ENCODE measurements around the gene WFIKKN1.

WFIKKN1 gene

DNA sequence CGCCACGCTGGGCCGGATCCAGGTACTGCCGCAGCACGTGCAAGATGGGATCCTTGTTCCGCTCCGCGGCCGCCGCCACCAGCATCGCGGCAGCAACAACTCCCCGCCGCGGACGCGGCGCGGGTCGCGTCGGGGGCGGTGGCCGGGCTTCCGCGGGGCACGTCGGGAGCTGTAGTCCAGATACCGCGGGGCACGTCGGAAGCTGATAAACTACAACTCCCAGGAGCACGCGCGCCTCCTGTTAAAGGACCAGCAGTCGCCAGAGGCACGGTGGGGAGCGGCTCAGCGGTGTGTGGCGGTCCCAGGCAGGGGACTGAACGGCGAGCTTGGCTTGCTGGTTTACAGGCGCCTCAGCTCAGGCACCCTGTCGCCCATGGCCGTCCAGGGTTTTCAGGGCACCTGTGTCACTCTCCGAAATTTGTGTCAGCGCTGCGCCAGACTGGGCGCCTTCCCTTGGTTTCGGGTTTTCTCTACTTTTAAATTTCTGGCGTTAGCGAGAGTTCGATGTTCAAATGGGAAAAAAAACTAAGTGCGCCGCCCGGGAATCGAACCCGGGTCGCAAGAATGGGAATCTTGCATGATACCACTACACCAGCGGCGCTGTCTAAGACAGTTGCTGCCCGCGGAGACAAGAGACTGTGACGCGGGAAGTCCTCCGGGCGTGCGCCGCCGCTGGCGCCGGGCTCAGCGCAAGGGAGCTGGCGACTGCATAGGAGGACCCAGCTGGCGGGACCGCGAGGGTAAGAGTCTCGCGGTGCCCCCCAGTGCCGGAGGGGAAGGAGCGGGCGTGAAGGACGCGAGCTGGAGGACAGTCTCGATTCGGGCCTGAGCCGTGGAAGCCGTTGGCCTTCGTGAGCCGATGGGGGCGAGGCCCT lies 5.7 kb downstream of the WFIKKN1 start, which contains the start of gene METTL26:
TSS of gene METTL26 (minus strand) at position 100 of the 875 bp plus-strand sequence. CDS start at position 85, 15 bp downstream.
- in situ Hi-C loops (cut with HindIII; ENCODE audit: low sequenced_read_pairs) = no loop called here

DNA sequence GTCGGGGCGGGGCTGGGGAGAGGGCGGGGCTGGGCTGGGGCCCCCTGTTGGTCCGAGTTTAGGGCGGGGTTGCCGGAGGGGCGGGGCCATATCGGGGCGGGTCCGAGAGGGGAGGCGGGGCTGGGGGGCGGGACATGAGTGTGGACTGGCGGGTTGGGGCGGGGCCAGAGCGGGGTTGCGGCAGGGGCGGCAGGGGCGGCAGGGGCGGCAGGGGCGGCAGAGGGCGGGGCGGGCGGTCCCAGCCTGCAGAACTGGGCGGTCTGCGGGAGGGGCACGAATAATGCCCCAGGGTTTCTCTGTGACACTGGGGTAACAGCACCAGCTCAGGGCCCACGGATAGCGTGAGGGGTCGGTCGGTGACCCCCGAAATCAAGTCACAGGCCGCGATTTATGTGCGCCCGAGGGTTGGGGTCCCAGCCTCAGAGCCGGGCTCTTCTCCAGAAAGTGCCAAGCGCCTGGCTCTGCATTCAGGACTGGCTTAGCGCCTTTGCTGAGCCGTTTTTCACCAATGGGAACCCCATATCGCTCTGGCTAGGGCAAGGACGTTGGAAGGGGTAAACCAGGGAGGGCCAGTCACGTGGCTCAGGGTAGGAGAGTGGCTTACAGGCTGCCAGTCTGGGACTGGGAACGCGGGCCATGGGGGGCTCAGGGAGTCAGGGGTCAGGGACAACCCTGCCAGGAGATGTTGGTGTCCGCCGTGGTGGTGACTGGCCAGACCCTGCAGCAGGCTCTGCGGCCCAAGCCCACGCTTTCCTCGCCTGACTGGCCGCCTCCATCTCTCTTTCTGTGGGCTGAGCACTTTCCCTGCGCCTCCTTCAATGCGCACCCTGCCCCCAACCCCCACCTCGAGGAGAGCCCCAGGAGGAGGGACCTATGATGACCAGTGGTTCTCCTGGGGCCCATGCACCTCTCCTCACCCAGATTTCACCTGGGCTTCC lies 6.6 kb downstream of the WFIKKN1 start:
- in situ Hi-C loops (cut with HindIII; ENCODE audit: low sequenced_read_pairs) = no loop called here

GRCh38 chr16:638034-638543 lies 7.3 kb downstream of the WFIKKN1 start:
- in situ Hi-C loops (cut with HindIII; ENCODE audit: low sequenced_read_pairs) = no loop called here

DNA sequence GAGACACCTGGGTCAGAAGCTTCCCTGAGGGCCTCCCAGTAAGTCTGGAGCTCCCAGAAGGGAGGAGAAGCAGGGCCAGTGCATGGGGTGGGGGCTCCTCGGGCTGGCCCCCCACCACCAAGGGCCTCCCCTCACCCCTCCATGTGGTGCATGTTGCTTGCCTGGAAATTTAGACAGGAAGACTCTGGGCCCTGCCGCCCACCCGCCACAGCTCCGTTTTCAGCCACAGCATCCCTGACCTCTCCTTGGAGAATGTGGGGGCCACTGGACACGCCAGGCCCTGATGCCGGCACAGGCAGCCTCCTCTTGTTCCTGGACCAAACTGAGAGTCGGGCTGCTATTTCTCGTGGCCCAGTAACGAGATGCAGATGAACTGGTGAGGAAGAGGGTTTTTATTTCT lies 8.1 kb downstream of the WFIKKN1 start:
- in situ Hi-C loops (cut with HindIII; ENCODE audit: low sequenced_read_pairs) = no loop called here

DNA sequence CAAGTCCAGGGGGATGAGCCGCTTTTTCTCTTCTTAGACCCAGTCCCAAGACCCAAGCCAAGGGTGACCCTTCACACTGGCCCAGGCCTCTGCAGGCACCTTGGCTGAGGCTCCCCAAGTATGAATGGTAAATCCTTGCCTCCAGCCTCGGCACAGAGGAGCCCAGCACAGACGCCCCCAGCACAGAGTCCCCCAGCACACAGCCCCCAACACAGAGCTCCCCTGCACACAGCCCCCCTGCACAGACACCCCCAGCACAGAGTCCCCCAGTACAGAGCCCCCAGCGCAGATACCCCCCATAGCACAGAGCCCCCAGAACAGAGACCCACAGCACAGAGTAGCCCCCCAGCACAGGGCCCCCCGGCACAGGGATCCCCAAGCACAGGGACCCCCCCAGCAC lies 9.8 kb downstream of the WFIKKN1 start:
- in situ Hi-C loops (cut with HindIII; ENCODE audit: low sequenced_read_pairs) = no loop called here

GRCh38 chr16:641326-642188 lies 10.8 kb downstream of the WFIKKN1 start, which contains the start of gene MCRIP2:
TSS of gene MCRIP2 (plus strand) at chr16:641828. CDS start at chr16:641992, 164 bp downstream.
- in situ Hi-C loops (cut with HindIII; ENCODE audit: low sequenced_read_pairs) = no loop called here

- in situ Hi-C loops (cut with HindIII; ENCODE audit: low sequenced_read_pairs) = no loop called here
These were observed 11.6 kb downstream of the WFIKKN1 start for GRCh38 chr16:642189-643049.

GRCh38 chr16:643050-643368 lies 12.2 kb downstream of the WFIKKN1 start:
- in situ Hi-C loops (cut with HindIII; ENCODE audit: low sequenced_read_pairs) = no loop called here

DNA sequence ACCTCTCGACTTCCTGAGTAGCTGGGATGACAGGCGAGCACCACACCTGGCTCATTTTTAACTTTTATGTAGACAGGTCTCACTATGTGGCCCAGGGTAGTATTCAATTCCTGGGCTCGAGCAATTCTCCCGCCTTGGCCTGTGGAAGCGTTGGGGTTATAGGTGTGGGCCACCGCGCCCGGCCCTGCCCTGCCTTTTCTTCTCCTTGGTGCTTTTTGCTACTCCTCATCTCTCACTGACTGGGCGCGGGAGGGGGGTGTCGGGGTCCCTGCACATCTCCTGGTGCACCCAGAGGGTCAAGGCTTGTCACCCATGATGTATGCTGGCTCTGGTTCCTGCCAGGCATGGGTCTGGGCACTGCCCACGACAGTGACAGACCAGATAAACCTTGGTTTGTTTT lies 13.8 kb downstream of the WFIKKN1 start:
- in situ Hi-C loops (cut with HindIII; ENCODE audit: low sequenced_read_pairs) = no loop called here

DNA sequence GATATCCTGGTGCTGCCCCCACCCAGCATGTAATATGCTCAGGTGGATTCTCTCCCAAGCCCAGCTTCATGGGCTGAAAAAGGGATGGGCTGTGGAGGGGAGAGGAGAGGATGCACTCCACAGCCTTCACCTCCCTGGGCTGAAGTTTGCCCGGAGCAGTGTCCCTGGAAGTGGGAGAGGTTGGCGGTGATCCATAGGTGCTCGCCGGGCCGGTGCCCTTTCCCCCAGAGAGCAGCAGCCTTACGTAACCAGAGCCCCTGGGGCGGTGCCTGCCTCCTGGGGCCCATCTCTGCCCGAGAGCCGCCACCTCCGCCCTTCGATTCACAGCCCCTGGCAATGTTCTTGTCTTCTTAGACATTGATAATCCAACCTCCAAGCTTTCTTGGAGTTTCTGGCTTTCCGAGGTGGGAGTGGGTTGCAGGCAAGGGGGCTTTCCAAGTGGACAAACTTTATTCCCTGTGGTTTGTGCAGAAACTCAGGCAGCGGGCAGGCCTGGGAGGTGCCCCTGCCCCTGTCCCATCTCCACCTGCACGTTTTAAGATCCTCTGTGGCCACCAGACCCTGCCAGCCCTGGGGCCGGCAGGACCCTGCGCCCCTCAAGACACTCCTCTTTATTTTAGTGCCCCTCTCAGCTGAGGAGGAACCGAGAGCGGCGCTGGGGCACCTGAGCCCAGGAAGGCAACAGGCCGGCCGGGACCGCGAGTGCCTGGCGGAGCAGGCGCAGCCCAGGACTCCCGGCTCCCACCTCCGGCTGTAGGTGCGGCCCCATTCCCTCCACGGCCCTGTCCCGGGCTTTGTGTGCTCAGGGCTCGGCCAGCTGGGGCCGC lies 15.3 kb downstream of the WFIKKN1 start:
- in situ Hi-C loops (cut with HindIII; ENCODE audit: low sequenced_read_pairs) = no loop called here

- in situ Hi-C loops (cut with HindIII; ENCODE audit: low sequenced_read_pairs) = no loop called here
These were observed 15.9 kb downstream of the WFIKKN1 start for GRCh38 chr16:646679-647172.

DNA sequence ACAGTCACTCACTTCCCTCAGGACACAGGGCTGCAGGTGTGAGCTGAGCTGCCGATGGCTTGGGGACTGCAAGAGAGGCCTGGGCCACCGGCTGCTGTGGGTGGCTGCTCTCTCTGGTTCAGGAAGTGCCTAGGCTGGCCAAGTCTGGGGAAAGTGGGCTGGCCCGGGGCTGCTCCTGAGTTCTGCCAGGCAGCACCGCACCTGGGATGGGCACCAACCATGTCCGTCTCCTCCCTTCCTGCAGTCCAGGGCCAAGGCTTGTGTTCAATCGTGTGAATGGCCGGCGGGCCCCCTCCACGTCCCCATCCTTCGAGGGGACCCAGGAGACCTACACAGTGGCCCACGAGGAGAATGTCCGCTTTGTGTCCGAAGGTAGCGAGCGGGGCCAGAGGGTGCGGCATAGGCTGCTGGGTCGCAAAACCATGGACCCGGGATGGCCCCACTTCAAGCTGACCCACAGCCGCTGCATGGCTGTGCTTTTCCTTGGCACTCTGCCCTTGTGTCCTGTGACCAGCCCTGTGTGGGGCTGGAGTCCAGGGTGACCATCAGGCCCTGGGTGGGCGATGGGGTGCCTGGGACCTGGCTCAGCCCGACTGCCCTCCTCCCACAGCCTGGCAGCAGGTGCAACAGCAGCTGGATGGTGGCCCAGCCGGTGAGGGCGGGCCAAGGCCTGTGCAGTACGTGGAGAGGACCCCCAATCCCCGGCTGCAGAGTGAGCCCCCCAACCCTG lies 16.6 kb downstream of the WFIKKN1 start:
- in situ Hi-C loops (cut with HindIII; ENCODE audit: low sequenced_read_pairs) = no loop called here

DNA sequence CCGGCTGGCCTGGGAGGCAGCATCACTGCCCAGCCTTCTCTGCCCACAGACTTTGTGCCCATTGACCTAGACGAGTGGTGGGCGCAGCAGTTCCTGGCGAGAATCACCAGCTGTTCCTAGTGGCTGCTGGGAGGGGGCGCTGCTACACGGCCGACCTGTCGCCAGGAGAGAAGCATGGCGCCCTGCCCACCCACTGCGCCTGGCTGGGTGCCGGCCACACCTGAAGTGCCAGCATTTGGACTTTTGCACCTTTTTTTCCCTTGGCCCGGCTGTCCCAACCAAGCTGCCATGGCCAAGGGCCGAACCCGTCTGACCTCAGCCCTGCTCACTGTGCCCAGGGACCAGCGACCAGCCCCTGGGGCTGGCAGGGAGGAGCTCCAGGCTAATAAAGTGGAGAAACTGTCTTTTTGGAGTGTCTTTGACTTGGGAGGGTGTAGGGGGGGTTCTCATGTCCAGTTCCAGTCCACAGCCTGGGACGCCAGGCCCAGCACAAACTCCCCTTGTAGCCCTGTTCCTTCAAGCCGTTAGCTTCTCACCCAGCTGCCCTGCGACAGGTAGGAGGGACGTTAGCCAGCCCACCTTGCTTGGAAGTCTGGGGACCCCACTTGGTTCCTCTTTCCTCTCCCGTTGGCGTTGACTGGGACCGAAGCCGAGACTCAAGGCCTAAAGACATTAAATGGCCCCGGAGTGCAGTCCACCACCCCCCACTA lies 17.4 kb downstream of the WFIKKN1 start:
- in situ Hi-C loops (cut with HindIII; ENCODE audit: low sequenced_read_pairs) = no loop called here

DNA sequence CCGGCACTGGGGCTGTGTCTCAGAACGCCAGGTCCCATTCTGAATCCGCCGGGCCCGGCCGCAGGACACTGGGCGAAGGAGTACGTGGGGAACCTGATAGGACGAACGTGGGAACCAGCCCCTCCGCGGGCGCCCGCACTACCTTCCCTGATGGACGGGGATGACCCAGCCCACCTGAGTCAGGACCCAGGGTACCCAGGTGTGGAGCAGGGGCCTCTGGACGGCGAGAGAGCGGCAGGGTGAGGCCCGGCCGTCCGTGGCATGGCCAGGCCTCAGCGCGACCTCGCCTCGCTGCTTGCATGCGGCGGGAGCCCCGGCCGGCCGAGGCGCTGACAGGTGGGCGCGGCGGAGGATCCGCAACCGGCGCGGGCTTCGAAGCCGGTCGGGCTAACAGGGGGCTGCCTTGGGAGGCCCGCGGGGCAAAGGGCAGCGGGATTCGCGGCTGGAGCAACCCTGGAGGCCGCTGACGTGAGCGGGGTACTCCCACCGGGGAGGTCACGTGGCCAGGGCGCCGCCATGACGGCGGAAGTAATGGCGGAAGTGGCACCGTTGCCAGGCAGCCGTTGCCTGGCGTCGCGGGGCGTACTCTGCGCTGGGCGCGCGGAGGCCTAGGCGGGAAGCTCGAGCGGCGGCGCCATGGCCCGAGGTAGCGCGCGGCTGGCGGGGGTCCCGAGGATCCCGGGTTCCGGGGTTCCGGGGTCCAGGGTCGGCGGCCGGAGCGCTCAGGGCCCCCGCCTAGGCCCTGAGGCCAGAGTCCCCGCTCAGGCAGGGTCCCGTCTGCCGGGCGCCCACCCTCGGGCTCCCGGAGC lies 18.2 kb downstream of the WFIKKN1 start, which contains the start of gene WDR90:
TSS of gene WDR90 (plus strand) at position 585 of the 809 bp plus-strand sequence. CDS start at position 637, 52 bp downstream.
- in situ Hi-C loops (cut with HindIII; ENCODE audit: low sequenced_read_pairs) = no loop called here

DNA sequence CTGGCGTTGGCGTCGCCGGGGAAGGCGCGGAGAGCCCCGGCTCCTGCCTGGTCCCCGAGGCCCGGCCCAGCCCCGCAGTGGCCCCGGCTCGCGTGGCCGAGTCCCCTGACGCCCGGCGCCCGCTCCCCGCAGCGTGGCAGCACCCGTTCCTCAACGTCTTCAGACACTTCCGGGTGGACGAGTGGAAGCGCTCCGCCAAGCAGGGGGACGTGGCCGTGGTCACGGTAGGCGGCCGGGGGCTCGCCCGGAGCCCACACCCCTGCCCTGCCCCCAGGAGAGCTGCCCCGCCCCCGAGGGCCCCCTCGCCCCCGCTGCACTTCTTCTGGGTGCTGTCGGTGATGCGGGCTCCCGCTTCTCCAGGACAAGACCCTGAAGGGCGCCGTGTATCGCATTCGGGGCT lies 18.8 kb downstream of the WFIKKN1 start:
- in situ Hi-C loops (cut with HindIII; ENCODE audit: low sequenced_read_pairs) = no loop called here

DNA sequence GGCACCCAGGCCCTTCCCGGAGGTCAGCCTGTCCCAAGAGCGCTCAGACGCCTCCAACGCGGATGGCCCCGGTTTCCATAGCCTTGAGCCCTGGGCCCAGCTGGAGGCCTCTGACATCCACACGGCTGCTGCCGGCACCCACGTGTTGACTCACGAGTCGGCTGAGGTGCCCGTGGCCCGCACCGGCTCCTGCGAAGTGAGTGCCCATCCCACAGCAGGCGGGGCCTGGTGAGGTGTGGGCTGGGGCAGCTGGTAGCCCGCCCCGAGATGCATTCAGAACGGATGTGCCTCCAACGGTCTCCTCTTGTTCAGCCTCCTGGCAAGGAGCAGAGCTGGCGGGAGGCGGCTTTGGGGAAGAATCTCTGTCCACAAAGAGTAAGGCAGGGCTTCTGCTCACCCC lies 21.1 kb downstream of the WFIKKN1 start:
- in situ Hi-C loops (cut with HindIII; ENCODE audit: low sequenced_read_pairs) = no loop called here

Measured in DLD1 (cell line).